Activated CD4-positive, alpha-beta T cell treated with anti-CD3 and anti-CD28 coated beads, Interleukin-2, amount 50 U/mL, for 24 hours (primary cell): ENCODE data around the gene CD151.

ENCODE experiments used
- DNase-seq, 2 donors: peaks; one replicate each; pipeline ENCODE4 v3.0.0-alpha.2; 2020; ENCODE audit warnings: low read depth in 1 of 2, low spot score in 1 of 2

The CD151 gene

GRCh38 chr11:827897-828192 lies 4.9 kb upstream of the CD151 start, which contains the start of gene CRACR2B:
CRACR2B (plus strand) TSS chr11:827919; CDS start chr11:828608, 689 bp downstream.
- DNase-seq = no peak

GRCh38 chr11:828506-829175 lies 4.1 kb upstream of the CD151 start:
- DNase-seq = no peak

GRCh38 chr11:829176-829846 lies 3.4 kb upstream of the CD151 start:
- no peak for DNase-seq

GRCh38 chr11:829847-830294 lies 2.9 kb upstream of the CD151 start:
- DNase-seq = no peak

GRCh38 chr11:830295-831117 lies 2.2 kb upstream of the CD151 start:
- DNase-seq = no peak

- no peak for DNase-seq
Measured at GRCh38 chr11:831118-831864, 1.5 kb upstream of the CD151 start.

GRCh38 chr11:831961-832528 lies 707 bp upstream of the CD151 start:
- no peak for DNase-seq

GRCh38 chr11:833114-833791 lies 501 bp downstream of the CD151 start:
- DNase-seq = no peak

GRCh38 chr11:833849-834311 lies 1.1 kb downstream of the CD151 start:
- no peak for DNase-seq

- no peak for DNase-seq
Measured at GRCh38 chr11:834371-835316, 1.9 kb downstream of the CD151 start.

- DNase-seq = no peak
Measured at GRCh38 chr11:836274-836673, 3.5 kb downstream of the CD151 start.

GRCh38 chr11:836700-837099 lies 3.9 kb downstream of the CD151 start:
- DNase-seq = no peak

- no peak for DNase-seq
Measured at GRCh38 chr11:837189-837989, 4.6 kb downstream of the CD151 start.

GRCh38 chr11:837990-838307 lies 5.2 kb downstream of the CD151 start:
- no peak for DNase-seq

- no peak for DNase-seq
Measured at GRCh38 chr11:838441-839279, 5.9 kb downstream of the CD151 start.

GRCh38 chr11:839280-839623 lies 6.5 kb downstream of the CD151 start:
- DNase-seq = no peak

GRCh38 chr11:839875-840617 lies 7.3 kb downstream of the CD151 start:
- no peak for DNase-seq
